RPMI7951 (cell line): ENCODE measurements around the gene KIAA0930. TPM values are rescaled to one million over a fixed set of nuclear protein-coding genes. Genes with fewer than 3 reads are reported as not detected.
"Not testable (repeated sequence)": the region's sequence is repeated elsewhere in the genome, so short reads cannot be mapped to it uniquely, and the experiment has no call there.

Experiments
- DNase-seq: peaks from one replicate; pipeline ENCODE4 v3.0.0-alpha.2; 2012; ENCODE audit warnings: low read depth
- total RNA-seq: library from RNA; depleted of rRNA; stranded (reverse); fragments of >200 nt; shearing (Covaris generic); gene quantifications from 2 replicates; pipeline ENCODE4 v1.2.3, GENCODE V29; 2014

The KIAA0930 gene
- total RNA-seq, 1 experiment from 2014 or later, result 29.2 TPM

- DNase-seq, result no peak
Observed at GRCh38 chr22:45262931-45263462, 22.3 kb upstream of the KIAA0930 start.

DNA sequence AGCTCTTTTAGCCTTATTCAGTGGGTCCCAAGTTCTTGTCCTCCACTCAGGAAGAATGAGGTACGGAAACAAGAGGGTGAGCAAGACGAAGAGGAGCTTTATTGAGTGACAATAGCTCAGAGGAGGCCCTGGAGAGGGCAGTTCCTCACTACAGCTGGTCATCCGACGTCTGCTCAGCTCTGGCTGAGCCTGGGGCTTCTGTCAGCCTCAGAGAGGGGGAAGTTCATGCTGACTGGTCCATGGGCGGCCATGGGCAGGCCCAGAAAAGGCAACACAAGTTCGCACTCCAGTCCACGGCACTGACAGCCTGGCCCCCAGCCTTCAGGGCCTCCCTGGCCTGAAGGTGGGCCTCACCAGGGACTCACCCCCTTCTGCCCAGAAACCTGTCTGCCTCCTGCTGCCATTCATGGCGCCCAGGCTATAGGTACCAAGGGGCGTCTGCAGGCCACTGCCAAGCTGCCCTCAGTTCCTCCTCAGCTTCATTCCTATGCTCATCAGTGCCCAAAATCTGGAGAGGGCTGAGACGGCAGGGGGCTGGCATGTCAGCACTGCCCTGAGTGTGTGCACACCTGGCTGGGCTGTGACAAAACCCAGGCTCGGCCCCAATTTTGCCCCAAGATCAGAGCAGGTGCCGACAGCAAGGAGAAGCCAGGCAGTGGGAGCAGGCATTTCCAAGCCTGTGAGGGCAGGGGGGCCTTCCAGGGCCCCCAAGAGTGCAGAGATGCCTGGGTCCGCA is 21.7 kb upstream of the KIAA0930 start:
- no peak for DNase-seq

- DNase-seq, result no peak
Observed at GRCh38 chr22:45261407-45262088, 20.9 kb upstream of the KIAA0930 start.

DNA sequence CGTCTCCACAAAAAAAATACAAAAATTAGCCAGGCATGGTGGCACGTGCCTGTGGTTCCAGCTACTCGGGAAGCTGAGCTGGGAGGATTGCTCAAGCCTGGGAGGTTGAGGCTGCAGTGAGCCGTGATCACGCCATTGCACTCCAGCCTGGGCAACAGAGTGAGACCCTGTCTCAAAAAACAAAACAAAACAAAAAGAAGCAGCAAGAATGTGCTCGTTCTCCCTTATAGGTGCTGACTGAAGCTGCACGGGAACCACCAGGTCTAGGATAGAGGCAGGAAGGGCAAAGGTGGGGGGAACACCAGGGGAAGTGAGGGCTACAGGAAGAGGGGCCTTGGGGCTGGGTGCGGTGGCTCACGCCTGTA is 19.7 kb upstream of the KIAA0930 start:
- DNase-seq, result not testable (repeated sequence)

- DNase-seq, result no peak
Observed at GRCh38 chr22:45259754-45260394, 19.2 kb upstream of the KIAA0930 start.

- not testable (repeated sequence) for DNase-seq
Observed at GRCh38 chr22:45257941-45258340, 17.2 kb upstream of the KIAA0930 start.

GRCh38 chr22:45254789-45255278 is 14.1 kb upstream of the KIAA0930 start:
- peak; percentile 41 for DNase-seq

GRCh38 chr22:45254388-45254787 is 13.7 kb upstream of the KIAA0930 start:
- DNase-seq, result no peak

- no peak for DNase-seq
Observed at GRCh38 chr22:45253039-45253641, 12.4 kb upstream of the KIAA0930 start.

DNA sequence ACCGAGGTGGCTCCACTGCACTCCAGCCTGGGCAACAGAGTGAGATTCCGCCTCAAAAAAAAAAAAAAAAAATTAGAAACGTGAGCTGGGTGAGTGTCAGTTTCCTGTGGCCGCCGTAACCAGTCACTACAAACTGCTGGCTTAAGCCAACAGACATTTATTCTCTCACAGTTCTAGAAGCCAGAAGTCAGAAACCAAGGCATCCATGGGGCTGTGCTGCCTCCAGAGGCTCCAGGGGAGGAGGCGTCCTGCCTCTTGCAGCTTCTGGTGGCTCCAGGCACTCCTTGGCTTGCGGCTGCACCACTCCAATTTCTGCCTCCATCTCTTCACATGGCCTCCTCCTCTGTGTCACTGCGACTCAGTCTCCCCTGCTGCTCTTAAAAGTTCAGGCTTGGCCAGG is 11.1 kb upstream of the KIAA0930 start:
- DNase-seq, result no peak

DNA sequence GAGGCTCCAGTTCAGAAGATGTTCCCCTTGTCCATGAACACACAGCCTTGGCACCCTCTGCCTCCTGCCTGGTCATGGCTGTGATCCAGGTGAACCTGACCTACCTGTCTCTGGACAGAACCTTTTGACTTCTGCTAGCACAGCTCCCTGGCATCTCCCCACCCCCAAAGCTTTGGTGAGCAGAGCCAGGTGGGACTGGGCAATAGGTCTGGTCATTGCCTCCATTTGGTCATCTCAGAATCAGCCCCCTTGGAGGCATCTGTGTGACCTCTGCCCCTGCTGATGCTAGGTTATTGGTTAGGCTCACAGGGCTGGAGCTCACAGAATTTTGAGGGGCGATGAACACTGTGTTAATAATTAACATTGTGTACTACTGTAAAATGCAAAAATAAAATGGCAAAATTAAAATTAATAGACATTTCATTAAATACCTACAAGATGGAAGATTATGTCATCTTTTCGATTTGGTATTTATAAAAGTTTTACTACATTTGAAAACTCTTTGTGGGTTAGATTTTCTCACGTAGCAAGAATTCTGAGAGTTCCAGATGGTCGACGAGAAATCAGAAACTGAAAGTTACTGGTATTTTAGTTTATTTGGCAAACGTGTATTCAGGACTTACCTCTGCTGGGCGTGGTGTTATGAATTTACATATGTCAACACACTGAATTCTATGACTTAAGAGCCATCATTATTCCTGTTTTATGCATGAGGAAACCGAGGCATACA is 8.3 kb upstream of the KIAA0930 start:
- no peak for DNase-seq

DNA sequence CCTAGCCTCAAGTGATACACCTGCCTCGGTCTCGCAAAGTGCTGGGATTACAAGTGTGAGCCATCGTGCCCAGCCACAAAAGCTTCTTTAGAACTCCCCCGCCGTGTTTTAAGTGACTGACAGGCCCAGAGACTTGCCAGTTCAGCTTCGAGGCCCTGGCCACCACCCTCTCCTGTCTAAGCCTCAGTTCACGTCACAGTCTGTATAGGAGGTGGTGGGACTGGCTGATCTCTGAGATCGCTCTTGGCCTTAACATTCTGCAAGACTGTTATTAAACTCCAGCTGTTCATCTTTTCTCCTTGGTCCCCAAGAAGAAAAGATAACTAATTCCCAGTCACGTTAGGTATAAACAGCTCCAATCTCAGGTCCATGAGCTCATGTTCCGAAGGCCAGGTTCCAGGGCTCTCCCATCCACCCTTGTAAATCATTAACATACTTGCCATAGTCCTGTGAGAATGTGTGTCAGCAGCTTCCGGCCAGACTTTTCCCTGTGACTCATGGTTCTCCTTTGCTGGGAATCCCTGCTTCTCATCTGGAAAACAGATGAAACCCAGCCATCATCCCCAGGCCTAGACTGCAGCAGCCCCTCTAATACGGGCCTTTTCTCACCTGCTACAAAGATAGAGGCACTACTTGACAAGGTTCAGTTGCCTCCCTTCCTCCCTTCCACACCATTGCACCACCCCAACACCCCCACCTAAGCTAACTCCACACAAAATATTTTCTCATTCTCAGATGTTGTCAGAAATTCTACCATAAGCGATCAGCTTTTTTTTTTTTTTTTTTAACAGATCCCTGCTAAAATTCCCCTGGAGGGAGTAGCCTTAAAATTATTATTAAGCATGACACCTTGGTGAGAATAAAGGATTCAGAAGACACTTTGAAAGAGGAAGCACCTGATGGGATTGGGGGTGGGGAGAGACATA is 5.6 kb upstream of the KIAA0930 start:
- DNase-seq, result peak; percentile 89

GRCh38 chr22:45244916-45245315 is 4.2 kb upstream of the KIAA0930 start:
- DNase-seq, result no peak

DNA sequence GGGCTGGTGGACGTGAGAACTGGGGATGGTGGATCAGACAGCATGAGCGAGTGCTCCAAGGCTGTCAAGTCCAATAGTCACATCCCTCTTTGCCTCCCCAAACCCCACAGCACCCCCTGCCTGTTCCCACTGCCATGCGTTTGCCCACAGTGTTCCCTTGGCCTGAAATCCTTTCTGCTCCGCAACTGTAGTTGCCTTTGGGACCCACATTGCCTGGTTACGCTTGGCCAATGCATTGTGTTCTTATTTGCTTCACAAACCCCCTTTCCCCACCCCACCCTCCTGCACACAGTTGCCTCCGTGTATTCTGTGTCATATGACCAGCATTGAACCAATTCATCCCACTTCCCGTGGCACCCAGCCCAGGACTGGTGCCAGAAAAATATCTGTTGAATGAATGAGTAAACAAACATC is 2.1 kb upstream of the KIAA0930 start:
- DNase-seq, result no peak

DNA sequence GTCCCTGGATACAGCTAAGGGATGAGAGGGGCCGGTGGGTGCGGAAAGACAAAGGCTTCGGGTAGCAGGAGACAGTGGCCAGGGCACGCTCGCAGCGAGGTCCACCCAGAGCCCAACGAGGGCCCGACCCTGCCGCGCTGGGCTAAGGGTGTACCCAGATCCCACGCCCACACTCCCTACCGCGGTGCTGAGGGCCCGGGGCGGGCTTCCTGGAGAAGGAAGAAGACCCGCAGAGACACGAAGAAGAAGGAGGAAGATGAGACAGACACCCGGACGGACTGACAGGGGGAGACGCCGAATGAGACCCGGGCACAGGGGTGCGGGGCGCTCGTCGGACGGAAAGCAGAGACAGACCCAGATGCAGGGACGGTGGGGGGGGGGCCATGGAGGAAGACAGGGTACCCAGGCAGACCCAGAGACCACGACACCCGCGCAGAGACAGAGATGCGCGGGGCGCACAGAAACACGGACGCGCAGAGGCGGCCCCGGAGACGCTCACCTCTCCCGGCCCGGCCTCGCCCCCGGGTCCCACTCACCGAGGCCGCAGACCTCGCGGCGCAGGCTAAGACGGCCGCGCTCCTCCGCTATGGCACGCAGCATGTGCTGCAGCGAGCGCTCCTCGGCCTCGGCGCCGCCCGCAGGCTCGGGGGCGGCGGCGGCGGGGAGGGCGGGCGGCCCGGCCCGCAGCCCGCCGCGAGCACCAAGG is 437 bp downstream of the KIAA0930 start:
- no peak for DNase-seq

DNA sequence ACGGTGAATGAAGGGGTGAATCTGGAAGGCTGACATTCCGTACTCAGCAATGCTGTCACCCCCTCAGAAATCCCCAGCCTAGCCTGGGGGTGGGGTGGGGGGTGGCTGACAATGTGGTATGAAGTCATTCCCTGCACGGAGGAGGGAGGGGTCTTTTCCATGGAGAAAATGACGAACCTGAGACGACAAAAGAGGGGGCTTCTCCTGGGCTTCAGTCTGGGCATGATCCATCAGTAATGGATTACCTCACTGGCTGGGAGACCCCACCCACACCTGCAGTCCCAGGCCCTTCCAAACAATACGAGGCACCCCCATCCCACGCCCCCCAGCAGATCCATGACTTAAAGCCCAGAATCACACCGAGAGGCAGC is 1.0 kb downstream of the KIAA0930 start:
- no peak for DNase-seq

DNA sequence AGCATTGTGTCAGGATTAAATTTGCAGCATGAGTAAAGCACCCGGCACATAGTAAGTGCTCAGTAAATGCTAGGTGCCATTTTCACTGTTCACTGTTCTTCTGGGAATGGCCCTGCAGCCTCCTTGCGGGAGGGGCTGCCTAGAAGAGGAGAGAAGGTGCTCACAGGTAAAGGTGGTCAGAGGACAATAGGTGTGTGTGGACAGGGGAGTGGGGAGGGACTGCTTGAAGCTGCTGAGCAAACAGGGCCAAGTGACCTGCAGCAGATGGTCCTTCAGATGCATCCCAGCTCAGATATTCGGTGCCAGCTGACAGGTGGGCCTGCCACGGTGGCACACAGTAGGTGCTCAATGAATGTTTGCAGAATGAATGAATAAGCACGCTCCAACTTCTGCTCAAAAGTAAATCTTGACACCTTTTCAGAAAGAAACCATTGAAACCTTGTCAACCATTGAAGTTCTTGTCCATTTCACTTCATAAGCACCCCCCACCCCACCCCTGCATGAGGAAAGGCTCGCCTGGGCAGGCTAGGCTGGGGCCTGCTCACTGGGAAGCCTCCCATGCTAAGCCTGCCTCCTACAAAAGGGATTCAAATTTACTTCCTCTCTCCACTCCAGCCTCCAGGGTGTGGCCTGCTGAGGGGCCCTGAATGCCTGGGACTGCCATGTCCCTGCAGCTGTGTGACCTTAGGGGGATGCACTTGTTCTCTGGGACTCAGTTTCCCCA is 1.6 kb downstream of the KIAA0930 start:
- DNase-seq, result no peak

DNA sequence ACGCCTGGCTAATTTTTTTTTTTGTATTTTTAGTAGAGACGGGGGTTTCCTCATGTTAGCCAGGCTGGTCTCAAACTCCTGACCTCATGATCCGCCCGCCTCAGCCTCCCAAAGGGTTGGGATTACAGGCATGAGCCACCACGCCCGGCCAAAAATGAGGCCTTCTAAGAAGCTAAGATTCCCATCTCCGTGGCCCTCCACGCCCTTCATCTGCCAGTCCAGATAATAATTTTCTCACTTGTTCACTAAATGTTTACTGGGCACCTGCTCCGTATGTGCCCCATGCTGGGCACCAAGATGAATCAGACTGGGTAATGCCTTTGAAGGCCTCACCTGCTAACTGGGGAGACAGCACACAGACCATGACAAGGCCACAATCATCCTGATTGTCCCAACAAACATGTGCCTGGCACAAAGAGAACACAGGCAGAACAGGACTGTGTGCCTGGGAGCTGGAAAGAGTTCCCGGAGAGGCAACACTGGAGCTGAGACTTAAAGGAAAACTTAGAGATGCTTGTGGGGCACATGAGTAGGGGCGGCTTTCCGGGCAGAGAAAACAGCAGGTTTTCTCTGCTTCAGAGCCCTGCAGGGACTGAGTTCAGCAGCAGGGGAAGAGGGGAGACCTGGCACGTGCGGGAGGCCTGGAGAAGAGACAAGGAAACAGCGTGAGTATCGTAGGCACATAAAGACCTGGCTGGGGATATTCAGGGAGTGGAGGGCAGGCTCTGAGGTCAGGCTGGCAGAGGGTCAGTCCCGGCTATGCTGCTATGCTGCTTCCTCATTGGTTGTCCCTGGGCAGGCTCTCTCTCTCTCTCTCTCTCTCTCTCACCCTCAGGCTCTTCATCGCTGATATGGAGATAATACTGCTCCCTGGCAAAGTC is 2.4 kb downstream of the KIAA0930 start:
- DNase-seq, result no peak
